ENCODE results near the gene DLGAP1. TPM values are rescaled to one million over a fixed set of nuclear protein-coding genes. Genes with fewer than 3 reads are reported as not detected.

DLGAP1 gene
- total and polyA plus RNA-seq, 4 donors = 0.75 to 6.6 (median 3.6) TPM

DNA sequence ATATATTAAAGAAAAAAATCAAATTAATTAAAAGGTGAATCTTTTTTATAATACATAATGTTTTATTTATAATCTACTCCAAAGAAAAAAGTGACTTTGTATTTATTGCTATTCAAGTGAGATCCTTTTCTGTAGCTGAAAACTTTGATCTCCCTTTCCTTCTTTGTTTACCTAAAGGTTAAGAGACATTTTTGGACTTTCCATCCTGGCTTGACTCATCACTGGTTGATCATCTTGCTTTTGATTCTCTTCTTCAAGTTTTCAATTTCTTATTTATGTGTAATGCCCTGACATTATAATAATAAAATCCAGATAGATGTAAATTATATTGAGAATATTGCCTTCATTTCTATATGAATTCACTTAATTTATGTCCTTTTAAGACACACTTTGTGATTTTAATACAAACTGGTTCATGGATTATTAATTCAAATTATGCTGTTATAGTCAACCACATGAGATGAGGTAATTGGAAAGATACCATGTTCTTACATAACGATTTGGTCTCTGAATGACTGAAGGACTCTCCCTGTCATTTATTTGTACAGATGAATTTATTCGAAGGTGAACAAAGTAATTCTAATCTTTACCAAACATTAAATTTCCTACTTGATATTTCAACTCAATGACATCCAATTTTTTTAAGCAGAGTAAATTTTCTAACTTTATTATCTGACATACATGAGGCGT is 820.7 kb downstream of the DLGAP1 start:
- Histone ChIP-seq H3K36me3 (ENCODE audit: control insufficient read depth in 1 of 2, insufficient read depth in 2 of 2, low read length in 1 of 2) (no peaks in the 10 kb centered on the region), H3K27ac (ENCODE audit: low read depth in 1 of 2, low read length in 2 of 2) (no peak overlapping the region), H3K4me3 (ENCODE audit: low read length in 2 of 2) (no peak overlapping the region), H3K9me3 (ENCODE audit: control insufficient read depth, low read length) (no peaks in the 10 kb centered on the region), H3K4me1 (ENCODE audit: control insufficient read depth in 1 of 2, insufficient read depth in 2 of 2, low read length in 2 of 2) (no peaks in the 10 kb centered on the region), H3K27me3 (ENCODE audit: control insufficient read depth in 1 of 2, insufficient read depth in 2 of 2, low read length in 1 of 2) (no peaks in the 10 kb centered on the region)
- 87 to 91% methylated on average over 3 of the region's 3 CpGs for WGBS, 2 donors
- intact Hi-C loops (cut with DNase I) = no loop called here
- ATAC-seq (ENCODE audit: low FRiP score) (no peak), DNase-seq (no peak)

DNA sequence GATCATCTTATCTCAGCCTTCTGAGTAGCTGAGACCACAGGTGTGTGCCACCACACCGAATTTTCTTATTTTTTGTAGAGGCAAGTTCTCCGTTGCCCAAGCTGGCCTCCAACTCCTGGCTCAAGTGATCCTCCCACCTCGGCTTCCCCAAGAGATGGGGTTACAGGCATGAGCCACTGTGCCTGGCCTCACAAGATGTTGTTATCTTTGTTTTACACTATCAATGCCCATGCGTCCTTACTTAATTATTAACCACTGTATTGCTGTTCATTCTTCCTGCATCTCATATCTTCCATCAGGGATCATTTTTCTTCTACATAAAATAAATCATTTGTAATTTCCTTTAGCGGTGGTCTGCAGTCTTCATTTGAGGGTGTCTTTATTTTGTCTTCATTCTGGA is 823.2 kb downstream of the DLGAP1 start:
- WGBS, 2 donors = 90 to 92% methylated on average over 5 of the region's 5 CpGs
- no peaks in the 10 kb centered on the region for H3K36me3 ChIP-seq (ENCODE audit: control insufficient read depth in 1 of 2, insufficient read depth in 2 of 2, low read length in 1 of 2)
- no peaks in the 10 kb centered on the region for H3K9me3 ChIP-seq (ENCODE audit: control insufficient read depth, low read length)
- H3K27me3 ChIP-seq (ENCODE audit: control insufficient read depth in 1 of 2, insufficient read depth in 2 of 2, low read length in 1 of 2) = no peaks in the 10 kb centered on the region
- no peak for DNase-seq
- no peak overlapping the region for H3K27ac ChIP-seq (ENCODE audit: low read depth in 1 of 2, low read length in 2 of 2)
- intact Hi-C loops (cut with DNase I) = no loop called here
- no peak for ATAC-seq (ENCODE audit: low FRiP score)
- no peaks in the 10 kb centered on the region for H3K4me1 ChIP-seq (ENCODE audit: control insufficient read depth in 1 of 2, insufficient read depth in 2 of 2, low read length in 2 of 2)
- no peak overlapping the region for H3K4me3 ChIP-seq (ENCODE audit: low read length in 2 of 2)

- peak overlapping the region in 1 of 2 donors; percentile 23 for H3K27ac ChIP-seq (ENCODE audit: low read depth in 1 of 2, low read length in 2 of 2)
- H3K9me3 ChIP-seq (ENCODE audit: control insufficient read depth, low read length) = no peaks in the 10 kb centered on the region
- no peak for ATAC-seq (ENCODE audit: low FRiP score)
- 77 to 81% methylated on average over 5 of the region's 5 CpGs for WGBS, 2 donors
- peaks cover 0 to 2% of the 10 kb centered on the region in 2 donors for H3K4me1 ChIP-seq (ENCODE audit: control insufficient read depth in 1 of 2, insufficient read depth in 2 of 2, low read length in 2 of 2)
- H3K27me3 ChIP-seq (ENCODE audit: control insufficient read depth in 1 of 2, insufficient read depth in 2 of 2, low read length in 1 of 2) = no peaks in the 10 kb centered on the region
- DNase-seq = no peak
- no peak overlapping the region for H3K4me3 ChIP-seq (ENCODE audit: low read length in 2 of 2)
- intact Hi-C loops (cut with DNase I) = no loop called here
- H3K36me3 ChIP-seq (ENCODE audit: control insufficient read depth in 1 of 2, insufficient read depth in 2 of 2, low read length in 1 of 2) = no peaks in the 10 kb centered on the region
These were observed 828.1 kb downstream of the DLGAP1 start for GRCh38 chr18:3626929-3627458.

GRCh38 chr18:3625742-3626091 is 829.4 kb downstream of the DLGAP1 start:
- Histone ChIP-seq H3K27ac (ENCODE audit: low read depth in 1 of 2, low read length in 2 of 2) (no peak overlapping the region), H3K27me3 (ENCODE audit: control insufficient read depth in 1 of 2, insufficient read depth in 2 of 2, low read length in 1 of 2) (no peaks in the 10 kb centered on the region), H3K36me3 (ENCODE audit: control insufficient read depth in 1 of 2, insufficient read depth in 2 of 2, low read length in 1 of 2) (no peaks in the 10 kb centered on the region), H3K4me1 (ENCODE audit: control insufficient read depth in 1 of 2, insufficient read depth in 2 of 2, low read length in 2 of 2) (peaks cover 0 to 2% of the 10 kb centered on the region in 2 donors), H3K9me3 (ENCODE audit: control insufficient read depth, low read length) (no peaks in the 10 kb centered on the region), H3K4me3 (ENCODE audit: low read length in 2 of 2) (no peak overlapping the region)
- intact Hi-C loops (cut with DNase I) = no loop called here
- no peak for ATAC-seq (ENCODE audit: low FRiP score)
- DNase-seq = no peak

GRCh38 chr18:3624935-3625741 is 830.0 kb downstream of the DLGAP1 start:
- ATAC-seq (ENCODE audit: low FRiP score) (peak; percentile 61), DNase-seq (peak in 1 of 2 donors; percentile 72)
- H3K9me3 ChIP-seq (ENCODE audit: control insufficient read depth, low read length) = no peaks in the 10 kb centered on the region
- H3K4me3 ChIP-seq (ENCODE audit: low read length in 2 of 2) = no peak overlapping the region
- intact Hi-C loops (cut with DNase I) = loop anchor here (1.0 to 5.0 kb wide), 2 partner anchors 21 to 42 kb away; no protein-coding TSS in a partner anchor
- H3K4me1 ChIP-seq (ENCODE audit: control insufficient read depth in 1 of 2, insufficient read depth in 2 of 2, low read length in 2 of 2) = peaks cover 0 to 2% of the 10 kb centered on the region in 2 donors
- H3K27me3 ChIP-seq (ENCODE audit: control insufficient read depth in 1 of 2, insufficient read depth in 2 of 2, low read length in 1 of 2) = no peaks in the 10 kb centered on the region
- 39 to 42% methylated on average over 9 of the region's 9 CpGs for WGBS, 2 donors
- H3K36me3 ChIP-seq (ENCODE audit: control insufficient read depth in 1 of 2, insufficient read depth in 2 of 2, low read length in 1 of 2) = no peaks in the 10 kb centered on the region
- H3K27ac ChIP-seq (ENCODE audit: low read depth in 1 of 2, low read length in 2 of 2) = peak overlapping the region; percentile 65 to 98

GRCh38 chr18:3624546-3624934 is 830.6 kb downstream of the DLGAP1 start:
- WGBS, 2 donors = 23 to 24% methylated on average over 2 of the region's 2 CpGs
- ATAC-seq (ENCODE audit: low FRiP score) (no peak), DNase-seq (no peak)
- Histone ChIP-seq H3K36me3 (ENCODE audit: control insufficient read depth in 1 of 2, insufficient read depth in 2 of 2, low read length in 1 of 2) (no peaks in the 10 kb centered on the region), H3K4me1 (ENCODE audit: control insufficient read depth in 1 of 2, insufficient read depth in 2 of 2, low read length in 2 of 2) (peaks cover 0 to 2% of the 10 kb centered on the region in 2 donors), H3K27me3 (ENCODE audit: control insufficient read depth in 1 of 2, insufficient read depth in 2 of 2, low read length in 1 of 2) (no peaks in the 10 kb centered on the region), H3K27ac (ENCODE audit: low read depth in 1 of 2, low read length in 2 of 2) (peak overlapping the region; percentile 65 to 98), H3K4me3 (ENCODE audit: low read length in 2 of 2) (no peak overlapping the region), H3K9me3 (ENCODE audit: control insufficient read depth, low read length) (no peaks in the 10 kb centered on the region)
- intact Hi-C loops (cut with DNase I) = loop anchor here (1.0 to 5.0 kb wide), 2 partner anchors 20 to 43 kb away; no protein-coding TSS in a partner anchor

DNA sequence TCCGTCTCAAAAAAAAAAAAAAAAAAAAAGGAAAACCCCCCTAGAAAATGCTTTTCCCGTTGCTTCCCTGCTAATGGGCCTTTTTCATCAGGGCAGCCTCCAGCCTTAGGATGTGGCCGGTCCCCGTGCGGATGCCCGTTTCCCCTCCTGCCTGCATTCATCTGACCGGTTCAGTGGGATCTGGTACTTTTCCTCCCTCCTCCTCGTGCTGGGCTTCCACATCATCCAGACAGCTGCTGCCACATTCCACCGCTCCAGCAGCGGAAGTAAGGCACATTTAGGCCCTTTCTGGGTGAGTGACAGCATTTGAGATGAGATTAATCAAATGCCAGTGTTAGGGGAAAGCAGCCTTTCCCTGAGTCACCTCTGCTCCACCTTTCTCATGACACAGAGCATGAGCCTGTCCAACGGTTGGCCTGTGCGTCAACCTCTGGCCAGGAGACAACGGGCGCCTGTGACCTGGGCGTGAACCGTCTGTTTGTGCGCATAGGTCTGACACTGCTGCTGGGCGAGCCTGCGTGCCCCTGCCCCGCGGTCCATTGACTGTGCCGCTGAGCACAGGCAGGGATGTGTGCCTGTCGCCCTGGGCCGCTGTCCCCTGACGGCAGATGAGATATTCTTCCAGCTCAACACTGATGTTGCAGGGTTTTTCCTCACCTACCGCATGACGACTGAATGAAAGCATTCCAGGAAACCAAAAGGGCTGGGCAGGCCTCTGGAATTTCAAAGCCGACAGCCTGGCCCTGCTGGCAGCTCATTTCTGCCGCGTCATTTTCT is 831.1 kb downstream of the DLGAP1 start:
- Histone ChIP-seq H3K4me1 (ENCODE audit: control insufficient read depth in 1 of 2, insufficient read depth in 2 of 2, low read length in 2 of 2) (peaks cover 0 to 2% of the 10 kb centered on the region in 2 donors), H3K9me3 (ENCODE audit: control insufficient read depth, low read length) (no peaks in the 10 kb centered on the region), H3K4me3 (ENCODE audit: low read length in 2 of 2) (no peak overlapping the region), H3K36me3 (ENCODE audit: control insufficient read depth in 1 of 2, insufficient read depth in 2 of 2, low read length in 1 of 2) (no peaks in the 10 kb centered on the region), H3K27me3 (ENCODE audit: control insufficient read depth in 1 of 2, insufficient read depth in 2 of 2, low read length in 1 of 2) (no peaks in the 10 kb centered on the region), H3K27ac (ENCODE audit: low read depth in 1 of 2, low read length in 2 of 2) (peak overlapping the region; percentile 65 to 70)
- peak; percentile 84 for ATAC-seq (ENCODE audit: low FRiP score)
- intact Hi-C loops (cut with DNase I) = loop anchor here (1.0 to 5.0 kb wide), 3 partner anchors 19 to 43 kb away; no protein-coding TSS in a partner anchor
- DNase-seq = peak; percentile 85 to 93
- WGBS, 2 donors = 1 to 6% methylated on average over 30 of the region's 30 CpGs

Data from aorta (tissue), 5 donors.